Type B pancreatic cell (in vitro differentiated cells): Measurements from ENCODE around the gene ADGRG4. TPM values are rescaled to one million over a fixed set of nuclear protein-coding genes. Genes with fewer than 3 reads are reported as not detected.

ENCODE experiments used
- DNase-seq: peaks from one replicate; pipeline ENCODE4 v3.0.0; 2021; ENCODE audit warnings: mixed read lengths; ENCODE audit not compliant: unreplicated experiment; ENCODE audit errors: extremely low spot score
- H3K27ac Mint-ChIP-seq: 2 replicates; pipeline ENCODE4 v1.8.0; 2021; ENCODE audit warnings: mild to moderate bottlenecking, mixed read lengths
- H3K27me3 Mint-ChIP-seq: 2 replicates; pipeline ENCODE4 v1.8.0; 2021; ENCODE audit warnings: mixed read lengths
- H3K36me3 Mint-ChIP-seq: 2 replicates; pipeline ENCODE4 v1.8.0; 2021; ENCODE audit warnings: mixed read lengths
- H3K4me1 Mint-ChIP-seq: one replicate; pipeline ENCODE4 v1.8.0; 2021; ENCODE audit warnings: mixed read lengths; ENCODE audit not compliant: unreplicated experiment
- H3K4me3 Mint-ChIP-seq: 2 replicates; pipeline ENCODE4 v1.8.0; 2021; ENCODE audit warnings: mild to moderate bottlenecking, mixed read lengths
- H3K9me3 Mint-ChIP-seq: 2 replicates; pipeline ENCODE4 v1.8.0; 2021; ENCODE audit warnings: mixed read lengths
- total RNA-seq: library from RNA; stranded (reverse); gene quantifications from 2 replicates; pipeline ENCODE4 v1.2.1, GENCODE V29; 2021; ENCODE audit warnings: low replicate concordance
- TF ChIP-seq, protein P1 (sequence below): fragments of 200-600 bp; sonication (generic); conservative IDR thresholded peaks from 2 replicates; pipeline ENCODE4 v1.5.0; 2021; ENCODE audit warnings: antibody characterized with exemption, mild to moderate bottlenecking

Gene ADGRG4
- total RNA-seq, 1 donor from 2014 or later = 1.2 TPM

DNA sequence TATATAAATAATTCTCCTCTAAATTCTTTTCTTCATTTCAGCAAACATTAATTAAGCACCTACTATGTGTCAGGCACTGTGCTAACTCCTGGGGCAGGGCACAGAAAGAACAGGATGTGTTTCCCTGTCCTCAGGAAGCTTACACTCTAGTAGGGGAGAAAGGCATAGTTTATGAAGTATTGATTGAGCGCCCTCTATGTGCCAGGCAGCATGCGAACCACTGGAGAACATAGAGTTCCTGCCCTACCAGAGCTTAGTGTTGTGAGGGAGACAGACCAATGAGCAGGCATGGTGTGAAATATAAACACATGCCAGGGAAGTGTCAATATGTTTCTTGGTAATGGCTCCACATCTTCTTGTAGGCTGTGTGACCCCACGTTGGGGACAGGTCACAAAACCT lies 3.7 kb downstream of the ADGRG4 start:
- no peak for DNase-seq
- Mint-ChIP-seq H3K4me3 (no peak overlapping the region), H3K36me3 (no peaks in the 10 kb centered on the region), H3K9me3 (no peaks in the 10 kb centered on the region), H3K27me3 (no peaks in the 10 kb centered on the region), H3K27ac (no peak overlapping the region), H3K4me1 (no peaks in the 10 kb centered on the region)
- TF ChIP-seq, protein P1, sequence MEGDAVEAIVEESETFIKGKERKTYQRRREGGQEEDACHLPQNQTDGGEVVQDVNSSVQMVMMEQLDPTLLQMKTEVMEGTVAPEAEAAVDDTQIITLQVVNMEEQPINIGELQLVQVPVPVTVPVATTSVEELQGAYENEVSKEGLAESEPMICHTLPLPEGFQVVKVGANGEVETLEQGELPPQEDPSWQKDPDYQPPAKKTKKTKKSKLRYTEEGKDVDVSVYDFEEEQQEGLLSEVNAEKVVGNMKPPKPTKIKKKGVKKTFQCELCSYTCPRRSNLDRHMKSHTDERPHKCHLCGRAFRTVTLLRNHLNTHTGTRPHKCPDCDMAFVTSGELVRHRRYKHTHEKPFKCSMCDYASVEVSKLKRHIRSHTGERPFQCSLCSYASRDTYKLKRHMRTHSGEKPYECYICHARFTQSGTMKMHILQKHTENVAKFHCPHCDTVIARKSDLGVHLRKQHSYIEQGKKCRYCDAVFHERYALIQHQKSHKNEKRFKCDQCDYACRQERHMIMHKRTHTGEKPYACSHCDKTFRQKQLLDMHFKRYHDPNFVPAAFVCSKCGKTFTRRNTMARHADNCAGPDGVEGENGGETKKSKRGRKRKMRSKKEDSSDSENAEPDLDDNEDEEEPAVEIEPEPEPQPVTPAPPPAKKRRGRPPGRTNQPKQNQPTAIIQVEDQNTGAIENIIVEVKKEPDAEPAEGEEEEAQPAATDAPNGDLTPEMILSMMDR = no peak

DNA sequence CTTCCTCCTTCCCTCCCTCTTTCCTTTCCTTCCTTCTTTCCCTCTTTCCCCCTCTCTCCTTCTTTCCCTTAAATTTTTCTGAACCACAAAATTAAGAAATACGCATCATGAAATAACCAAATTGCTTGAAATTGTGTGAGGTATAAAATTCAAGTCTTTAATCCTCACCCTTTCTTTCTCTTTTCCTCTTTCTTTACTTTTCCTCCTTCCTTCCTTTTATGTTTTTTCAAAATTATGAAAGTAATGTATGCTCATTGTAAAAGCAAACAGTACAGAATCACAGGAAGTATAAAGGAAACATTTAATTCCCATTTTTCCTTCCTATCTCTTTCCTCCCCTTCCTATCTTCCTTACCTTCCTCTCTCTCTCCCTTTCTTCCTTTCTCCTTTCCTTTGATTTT lies 5.4 kb downstream of the ADGRG4 start:
- Mint-ChIP-seq H3K27me3 (no peaks in the 10 kb centered on the region), H3K4me1 (no peaks in the 10 kb centered on the region), H3K27ac (no peak overlapping the region), H3K9me3 (no peaks in the 10 kb centered on the region), H3K4me3 (no peak overlapping the region), H3K36me3 (no peaks in the 10 kb centered on the region)
- no peak for DNase-seq
- TF ChIP-seq, protein P1 = no peak

DNA sequence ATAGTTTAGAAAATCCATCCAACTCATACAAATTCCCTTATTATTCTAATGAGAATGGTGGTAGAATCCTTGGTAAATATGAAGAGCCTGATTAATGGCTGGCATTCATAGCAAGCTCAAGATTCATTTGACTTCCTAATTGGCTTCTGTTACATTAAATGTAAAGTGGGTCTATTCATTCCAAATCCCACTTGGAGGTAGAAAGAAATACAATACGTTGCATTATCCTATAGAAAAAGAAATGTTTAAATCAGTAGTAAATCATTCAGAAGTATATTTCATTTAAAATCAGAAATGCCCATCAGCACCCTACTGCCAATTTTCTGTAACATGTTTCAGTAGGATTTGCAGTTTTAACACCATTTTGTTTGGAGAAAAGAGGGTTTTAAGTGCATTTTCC lies 6.7 kb downstream of the ADGRG4 start:
- H3K27me3 Mint-ChIP-seq = no peaks in the 10 kb centered on the region
- no peak overlapping the region for H3K4me3 Mint-ChIP-seq
- TF ChIP-seq, protein P1 = no peak
- H3K36me3 Mint-ChIP-seq = no peaks in the 10 kb centered on the region
- no peaks in the 10 kb centered on the region for H3K9me3 Mint-ChIP-seq
- no peak overlapping the region for H3K27ac Mint-ChIP-seq
- DNase-seq = no peak
- H3K4me1 Mint-ChIP-seq = no peaks in the 10 kb centered on the region

DNA sequence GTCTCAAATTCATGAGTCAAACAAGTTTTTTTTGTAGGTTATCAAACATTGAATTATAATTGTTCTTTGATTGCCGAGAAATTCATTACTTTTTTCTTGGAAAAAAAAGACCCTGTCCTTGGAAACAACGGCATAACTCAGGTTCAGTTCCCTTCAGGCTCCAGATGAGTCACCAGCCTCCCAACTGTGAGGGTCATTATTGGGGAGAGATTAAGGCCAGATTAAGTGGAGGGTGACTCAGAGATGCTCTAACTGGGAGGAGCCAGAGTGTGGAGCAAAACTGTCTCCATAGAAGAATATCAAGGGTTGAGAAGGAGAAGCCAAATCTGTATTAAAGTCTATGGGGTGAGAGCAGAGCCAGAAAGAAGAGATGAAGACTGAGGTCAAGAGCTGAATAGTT lies 9.6 kb downstream of the ADGRG4 start:
- TF ChIP-seq, protein P1 = no peak
- no peaks in the 10 kb centered on the region for H3K36me3 Mint-ChIP-seq
- H3K27me3 Mint-ChIP-seq = no peaks in the 10 kb centered on the region
- no peaks in the 10 kb centered on the region for H3K4me1 Mint-ChIP-seq
- no peak overlapping the region for H3K4me3 Mint-ChIP-seq
- no peak for DNase-seq
- H3K27ac Mint-ChIP-seq = no peak overlapping the region
- no peaks in the 10 kb centered on the region for H3K9me3 Mint-ChIP-seq

DNA sequence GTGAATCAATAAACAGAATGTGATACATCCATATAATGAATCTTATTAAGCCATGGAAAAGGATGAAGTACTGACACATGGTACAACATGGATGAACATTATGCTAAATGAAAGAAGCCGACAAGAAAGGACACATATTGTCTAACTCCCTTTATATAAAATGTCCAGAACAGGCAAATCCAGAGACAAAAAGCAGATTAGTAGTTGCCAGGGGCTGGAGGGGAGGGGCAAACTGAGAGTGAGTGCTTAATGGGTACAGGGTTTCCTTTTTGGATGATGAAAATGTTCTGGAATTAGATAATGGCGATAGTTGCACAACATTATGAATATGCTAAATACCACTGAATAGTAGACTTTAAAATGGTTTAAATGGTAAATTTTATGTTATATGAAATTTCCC lies 17.4 kb downstream of the ADGRG4 start:
- H3K4me3 Mint-ChIP-seq = no peak overlapping the region
- no peak overlapping the region for H3K27ac Mint-ChIP-seq
- H3K9me3 Mint-ChIP-seq = no peaks in the 10 kb centered on the region

More for the DNA sequence above, 17.4 kb downstream of the ADGRG4 start:
- TF ChIP-seq, protein P1 = no peak
- Mint-ChIP-seq H3K27me3 (no peaks in the 10 kb centered on the region), H3K4me1 (no peaks in the 10 kb centered on the region), H3K36me3 (no peaks in the 10 kb centered on the region)
- DNase-seq = no peak
